ENCODE results near the gene ADAM12. TPM values are rescaled to one million over a fixed set of nuclear protein-coding genes. Genes with fewer than 3 reads are reported as not detected.

The ADAM12 gene
- polyA plus RNA-seq, 1 of the 3 experiments (the other 2 are of a cell fraction) = 25.0 TPM

GRCh38 chr10:126417220-126417825, 29.0 kb upstream of the ADAM12 start:
- H3K79me2 ChIP-seq (ENCODE audit: insufficient read depth) = no peaks in the 10 kb centered on the region
- no peak overlapping the region for H2AFZ ChIP-seq (ENCODE audit: low read depth)
- CTCF ChIA-PET = interaction anchor here (0.9 to 1.5 kb wide), 2 partner anchors 18 to 30 kb away, joined by 3 to 4 read pairs; no protein-coding TSS in a partner anchor
- H3K9ac ChIP-seq = no peak overlapping the region
- H3F3A ChIP-seq (replicated peaks; ENCODE audit: insufficient read depth) = no peaks in the 10 kb centered on the region
- no peak overlapping the region for H3K4me3 ChIP-seq (ENCODE audit: low read depth in 2 of 2, low read length in 1 of 2)
- no peak overlapping the region for H3K4me2 ChIP-seq
- 45% methylated on average over 4 of the region's 4 CpGs for WGBS (ENCODE audit: low lambda C conversion rate)
- peaks cover 0 to 4% of the 10 kb centered on the region in 2 experiments; a peak in 2 of 4 replicates for H3K4me1 ChIP-seq (ENCODE audit: control insufficient read depth in 1 of 2, insufficient read depth in 2 of 2, low read depth in 1 of 2, low read length in 1 of 2)
- no peaks in the 10 kb centered on the region for H3K27me3 ChIP-seq (ENCODE audit: insufficient read depth)
- TF ChIP-seq NFIC (IDR thresholded peaks at IDR 0.05; ENCODE audit: borderline replicate concordance) (no peak), ELF1 (IDR thresholded peaks at IDR 0.05) (no peak), RXRA (IDR thresholded peaks at IDR 0.05; ENCODE audit: borderline replicate concordance, low read depth) (no peak), JUND (IDR thresholded peaks at IDR 0.05) (no peak), CHD2 (IDR thresholded peaks at IDR 0.05; ENCODE audit: low read length, partially characterized antibody) (no peak), EZH2phosphoT487 (IDR thresholded peaks at IDR 0.05; ENCODE audit: borderline replicate concordance, low read depth) (no peak), USF1 (IDR thresholded peaks at IDR 0.05; ENCODE audit: borderline replicate concordance, low read depth) (no peak), ZBTB33 (IDR thresholded peaks at IDR 0.05; ENCODE audit: borderline replicate concordance, low read depth) (no peak), REST (IDR thresholded peaks at IDR 0.05; ENCODE audit: low read depth, low read length) (no peak), SMC3 (IDR thresholded peaks at IDR 0.05; ENCODE audit: low read depth, low read length) (no peak), SIN3A (IDR thresholded peaks at IDR 0.05; ENCODE audit: borderline replicate concordance, low read depth, low read length) (no peak)
- TF ChIP-seq, protein P1, sequence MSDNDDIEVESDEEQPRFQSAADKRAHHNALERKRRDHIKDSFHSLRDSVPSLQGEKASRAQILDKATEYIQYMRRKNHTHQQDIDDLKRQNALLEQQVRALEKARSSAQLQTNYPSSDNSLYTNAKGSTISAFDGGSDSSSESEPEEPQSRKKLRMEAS (IDR thresholded peaks at IDR 0.05; ENCODE audit: low read depth) = no peak
- no peaks in the 10 kb centered on the region for H3K36me3 ChIP-seq (replicated peaks in 1 of 2; ENCODE audit: control insufficient read depth in 1 of 2, insufficient read depth in 2 of 2, low read length in 1 of 2)
- H3K9me2 ChIP-seq = no peaks in the 10 kb centered on the region
- H3K9me3 ChIP-seq = 0 out of 2 replicates have a peak, but pooled peaks cover 3% of the 10 kb centered on the region
- POLR2A ChIA-PET = no interaction called here
- DNase-seq = no peak
- H4K20me1 ChIP-seq (ENCODE audit: insufficient read depth) = no peaks in the 10 kb centered on the region
- no peak overlapping the region for H3K27ac ChIP-seq (ENCODE audit: low read depth in 2 of 2, low read length in 1 of 2)

Data from SK-N-SH (cell line).